Activated gamma-delta T cell treated with Interleukin-2 at 50 U/mL for 16 hours (primary cell): Measurements from ENCODE around the gene NPAS2.

Source experiments
- DNase-seq: peaks from one replicate; pipeline ENCODE4 v3.0.0-alpha.2; 2020

Gene NPAS2

DNA sequence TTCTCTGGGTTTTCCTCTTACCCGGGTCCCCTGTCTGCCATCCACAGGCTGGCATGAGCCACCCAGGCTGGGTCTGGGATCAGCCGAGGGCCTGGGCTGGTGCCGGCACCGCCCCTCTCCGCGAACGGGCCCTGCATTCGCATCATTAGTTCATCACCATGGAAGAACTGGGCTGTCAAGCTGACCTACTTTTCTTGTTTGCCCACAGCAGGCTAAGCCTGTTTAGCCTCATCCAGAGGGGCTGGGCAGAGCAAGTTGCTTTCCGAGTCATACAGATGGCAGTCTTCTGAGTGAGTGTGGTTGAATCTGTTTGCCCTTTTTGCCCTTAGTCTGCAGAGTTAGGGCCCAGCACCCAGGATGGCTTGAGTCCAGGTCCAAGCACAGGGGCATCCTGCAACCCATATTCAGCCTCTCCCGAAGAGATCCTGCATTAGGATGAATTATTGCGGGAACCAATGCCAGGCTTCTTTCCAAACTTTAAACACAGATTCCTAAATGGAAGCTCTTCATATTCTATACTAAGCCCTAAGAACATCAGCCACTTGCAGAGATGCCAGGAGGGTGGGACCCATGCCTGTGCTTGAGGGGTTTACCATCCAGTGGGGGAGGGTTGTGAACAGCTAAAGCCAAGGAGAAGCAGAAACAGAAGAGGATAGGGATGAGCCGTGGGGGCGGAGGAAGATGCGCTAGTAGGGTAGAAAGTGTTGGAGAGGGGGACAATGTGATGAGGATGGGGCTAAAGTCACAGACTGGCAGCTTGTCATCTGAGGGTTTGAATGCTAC, 68.0 kb downstream of the NPAS2 start:
- DNase-seq, result no peak

DNA sequence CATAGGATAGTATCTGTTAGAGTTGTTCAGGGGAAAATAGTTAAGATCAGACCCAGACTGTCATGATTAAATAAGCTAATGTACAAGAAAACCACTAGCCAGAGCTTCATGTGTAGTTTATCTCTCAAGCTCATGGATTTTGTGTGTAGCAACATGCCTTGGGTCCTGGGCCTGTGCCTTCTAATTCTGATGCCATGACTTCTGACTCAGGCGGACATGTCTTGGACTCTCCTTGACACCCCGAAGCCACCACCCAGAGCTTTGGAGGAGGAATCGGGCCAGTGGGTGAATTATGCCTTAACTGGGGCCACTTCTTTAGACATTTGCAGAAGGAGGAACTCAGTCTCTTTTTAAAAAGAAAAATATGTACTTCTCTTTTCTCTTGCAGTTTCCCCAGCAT, 68.7 kb downstream of the NPAS2 start:
- DNase-seq, result no peak

DNA sequence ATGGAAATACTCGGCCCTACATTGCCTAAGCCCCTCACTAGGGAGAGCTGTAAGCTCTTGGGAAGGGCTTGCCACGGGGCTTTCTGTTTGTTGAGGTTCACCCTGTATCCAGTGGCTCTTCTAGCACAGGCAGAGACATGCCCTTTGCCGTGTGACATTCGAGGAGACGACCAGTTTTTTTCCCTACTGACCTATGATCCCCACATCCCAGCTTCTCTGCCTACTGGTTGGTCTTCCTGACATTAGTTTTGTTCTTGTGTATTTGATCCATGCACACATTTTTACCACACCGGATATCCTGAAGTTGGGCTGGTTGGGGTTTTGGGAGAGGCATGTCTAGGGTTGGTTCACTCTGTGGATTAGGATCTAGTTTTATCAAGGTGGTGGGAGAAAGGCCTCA, 69.3 kb downstream of the NPAS2 start:
- DNase-seq, result no peak

DNA sequence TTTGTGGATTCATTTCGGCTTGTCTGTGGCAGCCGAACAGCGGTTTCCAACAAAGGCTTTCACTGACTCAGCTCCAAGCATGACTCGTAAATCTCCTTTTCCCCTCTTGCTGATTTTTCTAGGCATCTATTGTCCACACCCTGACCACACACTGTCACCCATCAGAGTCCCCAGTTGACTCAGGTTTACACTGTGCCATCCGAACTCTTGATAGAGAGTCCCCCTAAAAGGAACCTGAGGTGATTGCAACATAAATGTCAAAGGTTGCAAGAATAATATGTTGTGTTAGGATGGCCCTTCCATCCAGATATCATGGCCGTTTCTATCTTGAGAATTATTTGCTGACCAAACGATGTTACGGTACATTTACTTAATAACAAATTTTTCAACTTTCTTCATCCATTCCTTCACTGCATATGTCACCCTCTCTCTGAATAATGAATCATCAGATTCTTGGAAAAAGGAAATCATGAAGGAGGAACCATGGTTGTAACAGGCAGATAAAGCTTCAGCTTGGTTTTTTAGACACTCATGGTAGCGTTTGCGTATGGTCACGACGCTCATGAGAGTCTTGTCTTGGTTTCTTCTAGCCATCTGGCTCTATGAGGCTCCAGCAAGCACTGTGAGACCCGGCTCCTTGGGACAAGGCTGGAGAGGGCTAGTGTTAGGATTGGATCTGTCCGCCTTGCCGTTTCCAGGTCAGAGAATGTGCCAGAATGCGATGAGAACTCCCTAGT, 72.1 kb downstream of the NPAS2 start:
- DNase-seq, result no peak

- no peak for DNase-seq
Observed at GRCh38 chr2:100893392-100894104, 73.6 kb downstream of the NPAS2 start.

GRCh38 chr2:100894105-100894795, 74.3 kb downstream of the NPAS2 start:
- DNase-seq, result no peak

GRCh38 chr2:100894796-100895156, 74.8 kb downstream of the NPAS2 start:
- no peak for DNase-seq

GRCh38 chr2:100895402-100895801, 75.5 kb downstream of the NPAS2 start:
- DNase-seq, result no peak

GRCh38 chr2:100895934-100896685, 76.2 kb downstream of the NPAS2 start:
- no peak for DNase-seq

- DNase-seq, result no peak
Observed at GRCh38 chr2:100898035-100898665, 78.2 kb downstream of the NPAS2 start.

- DNase-seq, result no peak
Observed at GRCh38 chr2:100900156-100900795, 80.3 kb downstream of the NPAS2 start.

DNA sequence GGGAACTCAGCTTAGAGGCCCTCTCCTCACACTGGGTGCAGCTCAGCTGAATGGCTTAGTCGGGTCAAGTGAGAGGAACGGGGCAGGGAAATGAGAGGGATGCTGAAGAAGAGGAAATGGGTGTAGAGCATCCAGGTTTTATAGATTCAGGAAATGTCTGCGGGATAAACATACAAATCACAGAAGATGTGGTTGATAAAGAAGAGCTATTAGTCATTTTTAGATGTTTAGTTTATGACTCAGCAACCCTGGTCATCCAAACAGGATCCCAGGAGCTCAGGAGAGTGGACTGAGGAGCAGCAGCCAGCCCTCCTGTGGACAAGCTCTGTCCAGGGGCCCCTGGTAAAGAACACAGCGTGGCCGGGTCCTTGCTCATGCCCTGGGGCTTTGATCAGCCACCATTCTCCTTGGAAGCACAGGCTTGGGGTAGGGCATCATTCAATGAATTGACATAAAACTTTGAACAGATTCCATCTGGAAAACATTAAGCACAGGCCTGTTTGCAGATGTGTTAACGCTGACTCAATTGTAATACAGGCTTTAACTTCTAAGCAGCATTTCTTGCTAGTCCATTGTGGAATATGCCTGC, 83.0 kb downstream of the NPAS2 start:
- no peak for DNase-seq

DNA sequence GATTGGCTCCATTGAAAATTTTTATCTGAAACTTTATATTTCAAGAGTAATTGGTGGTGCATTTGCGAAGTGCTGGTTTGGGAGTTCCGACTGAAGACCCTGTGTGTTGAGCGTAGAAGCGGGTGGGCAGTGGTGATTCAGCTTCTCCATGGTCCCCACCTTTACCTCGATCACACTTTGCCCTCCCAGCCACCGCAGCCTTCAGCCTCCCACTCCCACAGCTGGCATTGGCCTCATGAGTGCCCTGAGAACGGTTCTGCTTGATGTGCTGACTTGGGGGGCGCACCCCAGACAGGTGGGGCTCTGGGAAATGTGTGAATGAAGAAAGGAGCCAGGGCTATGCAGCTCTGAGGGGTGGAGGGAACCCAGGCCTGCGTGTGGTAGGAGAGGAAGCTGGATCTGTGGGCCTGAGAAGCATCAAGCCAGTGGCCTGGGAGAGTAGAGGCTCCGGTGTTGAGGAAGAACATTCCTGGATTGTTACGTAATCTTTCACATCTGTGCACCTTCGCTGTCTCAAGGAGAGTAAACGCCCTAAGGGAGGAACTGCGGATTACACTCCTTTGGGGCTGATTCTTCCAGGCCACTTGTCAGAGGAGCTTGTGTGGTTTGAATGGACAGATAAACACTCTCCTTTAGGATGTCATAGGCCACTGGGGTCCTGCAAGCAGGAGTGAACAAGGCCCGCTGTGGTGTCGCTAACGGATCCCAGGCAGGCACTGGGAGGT, 83.8 kb downstream of the NPAS2 start:
- no peak for DNase-seq

GRCh38 chr2:100905132-100905805, 85.3 kb downstream of the NPAS2 start:
- DNase-seq, result no peak

GRCh38 chr2:100906131-100906530, 86.2 kb downstream of the NPAS2 start:
- DNase-seq, result no peak

DNA sequence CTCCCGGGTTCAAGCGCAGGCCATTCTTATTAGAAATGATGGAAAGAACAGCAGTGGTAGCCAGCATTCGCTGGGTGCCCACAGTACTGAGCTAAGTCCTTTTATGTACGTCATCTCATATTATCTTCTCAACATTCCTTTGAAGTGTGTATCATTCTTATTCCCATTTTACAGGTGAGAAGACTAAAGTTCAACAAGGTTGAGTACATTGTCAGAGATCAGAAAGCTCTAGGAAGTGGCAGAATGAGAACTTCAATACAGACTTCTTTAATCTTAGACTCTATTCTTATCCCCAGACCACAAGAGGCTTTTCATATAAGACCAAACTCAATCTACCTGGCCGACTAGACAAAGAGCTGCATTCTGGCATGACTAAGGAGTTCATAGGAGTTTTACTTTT, 86.7 kb downstream of the NPAS2 start:
- no peak for DNase-seq

DNA sequence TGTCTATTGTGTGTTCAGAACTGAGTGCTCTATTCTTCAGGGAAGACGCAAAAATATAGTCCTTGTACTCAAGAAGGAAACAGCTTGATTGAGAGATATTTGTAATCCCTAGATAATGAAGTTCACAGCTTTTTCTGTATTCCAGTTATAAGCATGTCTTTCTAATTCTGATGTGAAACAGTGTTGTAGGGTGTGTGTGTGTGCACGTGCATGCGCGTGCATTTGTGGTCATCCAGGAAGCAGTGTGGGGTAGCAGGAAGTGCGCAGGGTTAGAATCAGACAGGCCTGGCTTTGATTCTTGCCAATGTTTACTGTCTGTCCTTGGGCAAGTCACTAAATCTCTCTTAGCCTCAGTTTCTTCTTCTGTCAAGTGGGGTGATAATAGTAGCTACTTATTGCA, 87.9 kb downstream of the NPAS2 start:
- DNase-seq, result no peak

- DNase-seq, result no peak
Observed at GRCh38 chr2:100909534-100910081, 89.7 kb downstream of the NPAS2 start.

DNA sequence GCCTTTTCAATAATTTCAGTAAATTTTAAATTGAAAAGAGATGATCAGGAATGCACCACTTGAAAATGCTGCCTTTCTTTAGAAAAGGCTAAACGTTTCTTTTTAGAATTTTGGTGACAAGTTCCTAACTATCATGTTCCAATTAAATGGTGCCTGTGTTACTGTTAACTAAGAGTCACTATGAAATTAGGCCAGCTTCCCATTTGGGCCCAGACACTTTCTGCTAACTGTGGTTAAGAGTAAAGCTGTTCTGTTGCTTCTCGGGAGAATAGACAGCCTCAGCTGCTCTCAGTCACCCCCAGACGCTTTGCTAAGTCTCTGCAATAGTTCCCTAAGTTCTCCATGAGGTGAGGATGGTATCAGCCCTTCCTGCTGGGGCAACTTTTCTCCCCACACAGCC, 90.2 kb downstream of the NPAS2 start:
- no peak for DNase-seq

DNA sequence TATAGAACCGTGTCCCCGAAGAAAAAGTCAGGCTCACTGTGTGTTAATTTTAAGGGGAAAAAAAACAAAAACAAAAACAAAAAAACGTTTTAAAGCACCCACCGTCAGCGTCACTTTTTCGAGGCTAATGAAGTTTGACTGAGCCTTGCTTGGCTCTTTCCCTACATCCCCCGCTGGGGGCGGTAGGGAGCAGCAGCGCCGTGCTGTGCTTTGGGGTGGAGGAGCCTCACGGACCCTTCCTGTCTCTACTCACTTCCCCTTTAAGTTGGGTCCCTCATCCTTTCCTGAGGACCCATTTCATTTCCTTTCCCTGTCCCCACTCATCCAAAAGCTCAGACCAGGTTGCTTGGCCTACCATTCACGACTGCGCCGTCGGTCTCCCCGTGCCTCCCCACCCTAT, 99.4 kb downstream of the NPAS2 start:
- DNase-seq, result no peak
